Suppressor macrophage treated with lipopolysaccharide for 4 hours (primary cell): ENCODE results near the gene TCEAL9.
"Not testable (repeated sequence)": the region's sequence is repeated elsewhere in the genome, so short reads cannot be mapped to it uniquely, and the experiment has no call there.

Experiments used
- DNase-seq: peaks from one replicate; pipeline ENCODE4 v3.0.0-alpha.2; 2020

Gene TCEAL9

GRCh38 chrX:103356130-103356798 is at the start of gene TCEAL9:
Gene TCEAL9, plus strand, starts transcription at chrX:103356506. Its CDS starts 1,179 bp downstream, at chrX:103357685.
- DNase-seq = peak; percentile 30

DNA sequence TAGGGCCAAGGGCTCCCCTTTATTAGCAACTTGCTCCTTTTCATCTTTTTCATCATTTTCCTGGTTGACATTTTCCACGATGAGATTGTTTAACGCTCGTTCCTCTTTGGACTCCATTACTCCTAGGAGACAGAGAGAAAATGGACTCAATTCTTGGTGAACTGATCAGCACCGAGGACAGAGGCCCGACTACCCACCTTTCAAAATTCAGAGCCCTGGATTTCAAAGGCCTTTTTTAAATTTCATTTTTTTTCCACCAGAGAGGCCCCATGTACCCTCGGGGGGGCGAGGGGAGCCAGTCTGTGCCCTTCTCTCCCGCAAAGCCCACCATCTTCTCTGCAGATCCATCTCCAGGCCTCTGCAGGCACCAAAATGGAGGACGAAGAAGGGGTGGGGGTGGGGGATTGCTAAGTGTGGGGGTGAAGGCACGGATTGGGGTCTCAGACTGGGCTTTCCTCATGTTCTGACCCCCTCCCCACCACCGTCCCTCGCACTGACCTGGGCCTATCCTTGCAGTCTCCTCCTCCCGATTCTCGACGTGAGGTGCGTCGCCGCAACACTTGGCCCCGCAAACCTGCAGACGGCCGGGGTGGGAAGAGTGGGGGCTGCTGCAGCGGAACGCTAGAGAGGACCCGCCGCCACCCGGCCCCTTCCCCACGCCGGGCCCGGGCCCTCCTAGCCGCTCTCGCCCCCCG is 46.3 kb upstream of the TCEAL9 start:
- no peak for DNase-seq

DNA sequence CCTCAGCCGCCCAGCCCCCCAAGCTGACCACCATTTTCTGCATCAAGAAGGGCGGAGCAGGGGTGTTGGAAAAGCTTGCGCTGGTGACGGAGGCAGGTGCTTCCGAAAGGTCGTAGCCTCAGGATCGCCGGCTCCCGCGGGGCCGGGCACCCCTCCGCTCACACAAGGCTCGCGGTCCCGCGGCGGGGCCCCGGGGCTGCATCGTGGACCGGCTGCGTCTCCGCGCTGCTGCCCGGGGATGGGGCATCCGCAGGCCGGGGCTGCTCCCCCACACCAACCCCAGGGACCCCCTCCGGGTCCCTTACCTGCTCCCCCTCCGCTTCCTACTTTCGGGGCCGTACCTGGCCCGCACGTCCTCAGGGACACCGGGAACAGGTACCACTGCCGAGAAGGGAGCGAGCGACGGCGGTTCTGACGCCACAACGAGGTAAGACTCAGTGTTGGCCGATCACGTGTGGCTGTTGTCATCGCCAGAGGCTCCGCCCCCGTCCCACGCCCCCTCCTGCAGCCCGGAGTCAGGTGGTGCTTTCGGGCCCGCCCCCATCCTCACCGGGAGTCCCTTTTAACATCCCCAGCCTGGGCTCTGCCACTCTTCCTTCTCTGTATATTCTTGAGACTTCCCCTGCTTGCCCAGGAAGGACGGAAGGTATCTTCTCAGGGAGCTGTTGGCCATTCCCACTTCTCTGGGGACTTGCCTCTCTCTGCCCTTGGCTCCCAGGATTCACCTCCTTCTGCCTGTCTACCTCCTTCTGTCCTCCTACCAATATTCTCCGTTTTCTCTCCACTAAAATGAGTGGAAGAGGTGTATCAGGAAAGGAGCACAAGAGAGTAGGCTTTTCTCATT is 45.5 kb upstream of the TCEAL9 start, which contains the start of gene BEX2:
BEX2 (minus strand) TSS at position 436 of the 844 bp plus-strand sequence. CDS start 1,014 bp downstream, outside the sequence.
- peak; percentile 16 for DNase-seq

DNA sequence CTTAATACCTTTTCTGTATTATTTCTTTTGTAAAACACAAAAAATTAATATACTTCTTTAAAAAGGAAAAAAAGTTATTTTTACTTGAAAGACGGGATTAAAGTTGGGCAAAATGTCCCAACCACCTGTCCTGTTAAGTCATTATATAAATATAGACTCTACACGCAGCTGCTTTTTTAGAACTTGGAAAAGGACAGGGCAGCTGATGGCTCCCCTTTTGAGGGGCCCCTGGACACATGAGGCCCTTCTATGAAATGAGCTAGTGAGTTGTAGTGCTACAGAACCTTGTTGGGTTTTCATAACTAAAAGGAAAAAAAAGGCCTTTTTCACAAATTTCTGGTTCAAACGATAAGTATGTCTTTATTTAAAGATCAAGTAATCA is 44.9 kb upstream of the TCEAL9 start:
- no peak for DNase-seq

- no peak for DNase-seq
Observed at GRCh38 chrX:103329991-103330390, 26.3 kb upstream of the TCEAL9 start, which contains the start of gene TCEAL7. Gene TCEAL7, plus strand, starts transcription at chrX:103330239. Its CDS starts 1,165 bp downstream, at chrX:103331404.

DNA sequence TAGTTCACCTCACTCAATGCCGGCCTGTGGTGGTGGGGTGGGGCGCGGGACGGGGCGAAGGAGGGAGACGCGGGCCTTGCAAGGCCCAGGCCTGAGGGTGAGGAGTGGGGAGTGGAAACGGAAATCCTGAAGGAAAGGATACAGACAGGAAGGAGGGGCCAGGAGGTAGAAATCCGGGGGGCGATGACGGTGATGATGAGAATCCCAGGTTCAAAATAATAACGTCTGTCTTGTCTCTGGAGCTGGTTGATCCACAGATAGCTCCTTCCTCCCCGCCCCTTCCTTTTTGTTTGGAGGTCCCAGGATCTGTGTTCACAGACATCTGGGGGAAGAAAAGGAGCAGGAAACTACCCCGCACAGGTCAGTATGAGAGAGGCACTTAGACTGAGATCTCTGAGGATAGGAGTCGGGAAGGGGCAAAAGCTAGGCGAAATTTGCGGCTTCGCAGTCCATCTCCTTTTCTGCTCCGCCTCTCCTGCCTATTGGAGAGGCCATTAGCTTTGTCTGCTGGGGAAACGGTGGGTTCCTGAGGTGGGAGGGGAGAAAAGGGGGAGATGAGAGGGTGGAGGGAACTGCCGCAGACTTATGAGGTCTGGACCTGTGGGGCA is 25.5 kb upstream of the TCEAL9 start:
- DNase-seq = no peak

DNA sequence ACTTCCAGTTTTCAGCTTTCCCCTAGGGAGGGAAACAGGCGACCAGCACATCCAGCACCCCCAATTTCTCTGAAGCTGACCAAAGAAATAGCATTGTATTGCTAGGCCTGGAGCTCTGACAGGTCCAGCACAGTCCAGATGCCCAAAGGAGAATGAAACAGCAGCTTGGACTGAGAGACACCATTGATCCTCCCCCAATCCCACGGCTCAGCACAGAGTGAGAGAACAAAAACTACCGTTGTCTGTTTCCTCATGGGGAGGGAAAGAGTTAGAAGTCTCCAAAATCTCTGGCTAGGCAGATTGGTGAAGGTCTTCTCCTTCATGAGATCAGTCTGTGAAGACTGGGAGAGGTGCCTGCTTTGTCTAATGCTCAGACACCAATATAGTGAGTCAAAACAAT is 17.6 kb upstream of the TCEAL9 start:
- no peak for DNase-seq

GRCh38 chrX:103343105-103343504 is 13.2 kb upstream of the TCEAL9 start:
- DNase-seq = peak; percentile 41

- no peak for DNase-seq
Observed at GRCh38 chrX:103344606-103345005, 11.7 kb upstream of the TCEAL9 start.

GRCh38 chrX:103347682-103348397 is 8.5 kb upstream of the TCEAL9 start:
- no peak for DNase-seq

- peak; percentile 7 for DNase-seq
Observed at GRCh38 chrX:103356858-103357257, 552 bp downstream of the TCEAL9 start.

GRCh38 chrX:103357871-103358270 is 1.6 kb downstream of the TCEAL9 start:
- DNase-seq = no peak

DNA sequence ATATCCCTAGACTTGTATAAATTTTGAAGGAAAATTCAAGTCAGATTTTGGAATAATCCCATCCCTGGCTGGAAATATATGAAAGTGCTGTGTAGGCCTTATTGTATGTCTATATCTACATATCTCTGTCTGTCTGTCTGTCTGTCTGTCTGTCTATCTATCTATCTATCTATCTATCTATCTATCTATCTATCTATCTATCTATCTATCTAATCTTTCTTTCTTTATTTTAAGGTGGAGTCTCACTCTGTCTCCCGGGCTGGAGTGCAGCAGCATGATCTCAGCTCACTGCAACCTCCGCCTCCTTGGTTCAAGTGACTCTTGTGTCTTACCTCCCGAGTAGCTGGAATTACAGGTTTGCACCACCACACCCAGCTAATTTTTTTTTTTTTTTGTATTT is 3.3 kb downstream of the TCEAL9 start:
- DNase-seq = not testable (repeated sequence)

- no peak for DNase-seq
Observed at GRCh38 chrX:103360092-103360491, 3.8 kb downstream of the TCEAL9 start.

GRCh38 chrX:103360916-103361315 is 4.6 kb downstream of the TCEAL9 start:
- no peak for DNase-seq

- no peak for DNase-seq
Observed at GRCh38 chrX:103361798-103362197, 5.5 kb downstream of the TCEAL9 start.

DNA sequence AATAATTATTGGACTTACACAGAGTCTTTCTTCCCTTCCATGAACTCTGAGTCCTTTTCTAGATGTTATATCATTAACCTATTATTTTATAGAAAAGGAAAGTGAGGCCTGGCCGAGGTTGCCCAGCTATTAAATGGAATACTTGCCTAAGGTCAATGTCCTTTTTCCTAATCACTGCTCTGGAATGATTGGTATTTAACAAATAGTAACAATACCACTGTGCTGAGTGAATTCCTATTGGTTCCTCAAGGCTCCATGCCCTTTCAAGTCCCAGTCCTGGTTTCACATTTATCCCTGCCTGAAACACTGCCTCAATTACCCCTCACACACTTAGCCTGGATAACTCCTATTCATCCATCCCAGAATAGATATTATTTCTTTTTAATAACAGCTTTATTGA is 6.2 kb downstream of the TCEAL9 start:
- DNase-seq = no peak

DNA sequence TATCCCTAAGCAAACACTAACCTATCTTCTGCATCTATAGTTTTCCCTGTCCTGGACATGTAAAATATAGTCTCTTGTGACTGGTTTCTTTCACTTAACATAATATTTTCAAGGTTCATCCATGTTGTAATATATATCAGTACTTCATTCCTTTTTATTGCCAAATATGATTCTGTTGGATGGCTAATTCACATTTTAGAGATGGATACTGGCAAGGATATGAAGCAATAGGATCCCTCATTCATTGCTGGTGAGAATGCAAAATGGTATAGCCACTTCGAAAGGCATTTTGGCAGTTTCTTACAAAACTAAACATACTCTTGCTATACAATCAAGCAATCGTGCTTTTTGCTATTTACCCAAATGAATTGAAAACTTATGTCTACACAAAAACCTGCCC is 6.7 kb downstream of the TCEAL9 start:
- no peak for DNase-seq

DNA sequence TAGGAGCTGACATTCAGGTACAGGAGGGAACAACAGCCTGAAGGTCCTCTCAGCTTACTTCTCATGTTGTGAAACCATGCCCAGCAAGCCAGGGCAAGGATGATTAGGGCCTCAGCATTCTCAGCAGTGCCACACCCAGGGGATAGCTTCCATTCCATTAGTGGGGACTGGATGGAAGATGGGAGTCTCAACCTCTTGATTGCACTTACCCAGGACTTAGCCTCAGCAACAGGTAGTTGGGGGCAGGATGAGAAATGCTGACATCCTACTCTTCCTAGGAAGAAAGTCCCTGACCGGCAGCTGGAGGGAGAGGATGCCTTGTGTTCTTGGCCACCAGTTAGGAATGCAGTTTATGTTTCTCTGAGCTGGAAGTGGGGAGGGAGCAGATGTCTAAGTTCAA is 11.2 kb downstream of the TCEAL9 start:
- no peak for DNase-seq

- no peak for DNase-seq
Observed at GRCh38 chrX:103369479-103369878, 13.2 kb downstream of the TCEAL9 start.

DNA sequence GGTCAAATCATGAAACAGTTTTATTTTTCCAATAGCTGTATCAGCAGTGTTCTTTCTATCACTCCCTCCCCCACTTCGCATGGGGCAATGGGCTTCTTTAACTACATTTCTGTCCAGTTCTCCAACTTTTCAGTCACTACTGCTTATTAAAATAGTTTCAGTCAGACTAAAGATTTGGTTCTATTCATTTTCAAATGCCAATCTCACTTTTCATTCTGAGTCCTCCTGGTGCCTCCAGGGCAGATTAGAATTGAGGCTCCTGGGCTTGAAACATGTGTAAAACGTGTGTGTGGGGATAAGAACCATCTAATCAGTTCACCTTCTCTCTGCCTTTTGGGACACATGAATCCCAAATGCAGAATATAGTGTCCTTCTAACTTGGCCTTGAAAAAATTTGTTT is 16.6 kb downstream of the TCEAL9 start:
- no peak for DNase-seq

GRCh38 chrX:103373581-103373980 is 17.3 kb downstream of the TCEAL9 start:
- DNase-seq = no peak
